ENCODE measurements around the gene CAST.
"Not testable (repeated sequence)": the region's sequence is repeated elsewhere in the genome, so short reads cannot be mapped to it uniquely, and the experiment has no call there.

CAST gene

DNA sequence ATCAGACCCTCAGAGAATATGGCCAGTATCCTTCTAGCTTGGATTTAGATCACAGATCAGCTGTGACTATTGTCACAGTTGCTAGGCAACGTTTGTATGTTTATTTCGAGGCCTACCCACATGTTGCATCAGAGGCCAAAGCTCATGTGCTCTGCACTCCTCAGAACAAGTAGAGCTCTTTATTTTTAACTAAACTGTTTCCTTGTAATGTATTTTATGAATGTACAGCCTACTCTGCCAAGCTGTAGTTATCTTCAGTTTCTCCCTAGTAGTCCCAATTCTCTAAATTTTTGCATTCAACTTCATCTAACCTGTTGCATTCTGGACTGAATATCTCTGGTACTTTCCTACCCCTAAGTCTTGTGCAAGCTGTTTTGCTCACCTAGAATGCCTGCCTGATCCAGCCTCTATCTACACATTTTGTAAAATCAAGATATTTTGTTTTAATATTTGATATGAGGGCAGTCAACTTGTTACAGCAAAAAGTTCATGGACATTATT is 52.8 kb downstream of the CAST start:
- DNase-seq: peak; percentile 71

DNA sequence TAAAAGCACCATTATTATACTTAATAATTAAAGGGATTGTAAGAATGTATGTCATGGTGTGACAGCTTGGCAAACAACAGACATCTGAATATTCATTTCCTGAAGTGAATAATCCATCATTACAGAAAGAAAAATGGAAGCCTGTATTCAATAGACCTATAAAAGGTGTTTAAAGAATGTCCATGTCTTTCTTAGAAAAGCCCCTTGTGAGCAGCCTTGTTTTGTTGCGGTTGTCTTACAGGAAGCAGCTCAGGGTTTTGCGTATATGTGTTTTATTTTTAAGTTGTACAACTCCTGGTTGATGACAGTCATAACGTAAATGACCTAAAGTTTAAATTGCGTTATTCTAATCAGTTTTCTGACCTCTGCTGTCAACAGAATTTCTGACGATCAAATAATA is 53.8 kb downstream of the CAST start:
- DNase-seq: no peak

DNA sequence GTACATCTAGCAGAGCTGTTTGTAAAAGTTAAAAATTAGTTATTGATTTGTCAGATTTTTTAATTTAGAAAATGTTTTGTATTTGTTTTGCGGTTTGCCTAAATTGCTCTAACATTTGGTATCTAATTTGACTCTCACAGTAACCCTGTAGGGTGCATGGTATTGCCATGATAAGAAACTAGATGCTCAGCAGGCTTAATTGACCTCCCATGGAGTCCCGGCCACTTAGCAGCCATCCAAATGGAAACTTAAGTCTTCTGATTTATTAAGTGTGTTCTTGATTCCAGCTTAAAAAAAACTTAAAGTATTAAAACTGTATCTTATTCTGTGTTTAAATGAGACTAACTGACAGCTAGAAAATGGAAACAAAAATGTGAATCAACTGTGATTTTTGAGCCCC is 54.5 kb downstream of the CAST start:
- DNase-seq: no peak

DNA sequence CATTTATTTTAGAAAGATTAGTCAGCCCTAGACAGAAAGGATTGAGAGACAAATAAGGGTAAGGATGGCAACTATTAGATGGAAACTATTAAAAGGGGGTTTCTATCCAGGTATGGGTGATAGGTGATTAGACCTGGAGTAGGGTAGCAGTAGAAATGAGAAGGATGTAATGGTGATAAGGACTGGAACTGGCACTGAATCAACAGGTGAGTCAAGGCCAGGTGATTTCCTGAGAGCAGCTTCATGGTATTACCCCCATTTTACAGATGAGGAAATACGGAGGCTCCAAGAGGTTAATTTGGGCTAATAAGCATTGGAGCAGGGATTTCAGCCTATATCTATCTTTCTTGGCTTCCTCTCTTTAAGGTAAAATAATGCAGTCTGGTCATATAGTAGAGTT is 55.7 kb downstream of the CAST start:
- DNase-seq: no peak

DNA sequence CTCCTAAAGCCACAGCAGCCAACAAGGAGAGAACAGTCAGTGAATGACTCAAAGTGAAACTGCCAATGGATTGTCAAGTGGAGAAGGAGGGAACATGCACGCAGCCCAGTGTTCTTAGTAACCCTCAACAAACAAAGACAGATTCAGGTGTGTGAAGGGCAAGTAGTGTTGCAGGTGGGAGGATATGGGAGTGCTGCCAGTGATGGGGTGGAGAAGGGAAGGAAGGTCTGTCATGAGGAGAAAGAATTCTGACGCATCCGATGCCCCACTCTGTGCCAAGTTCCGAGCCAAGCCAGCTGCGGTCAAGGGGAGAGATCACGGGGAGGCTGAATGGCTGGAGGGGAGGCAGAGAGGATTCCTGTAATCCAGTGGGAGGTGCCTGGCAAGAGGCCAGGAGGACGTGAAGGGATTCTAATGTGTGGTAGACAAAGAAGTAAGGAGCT is 56.5 kb downstream of the CAST start:
- DNase-seq: peak; percentile 81

DNA sequence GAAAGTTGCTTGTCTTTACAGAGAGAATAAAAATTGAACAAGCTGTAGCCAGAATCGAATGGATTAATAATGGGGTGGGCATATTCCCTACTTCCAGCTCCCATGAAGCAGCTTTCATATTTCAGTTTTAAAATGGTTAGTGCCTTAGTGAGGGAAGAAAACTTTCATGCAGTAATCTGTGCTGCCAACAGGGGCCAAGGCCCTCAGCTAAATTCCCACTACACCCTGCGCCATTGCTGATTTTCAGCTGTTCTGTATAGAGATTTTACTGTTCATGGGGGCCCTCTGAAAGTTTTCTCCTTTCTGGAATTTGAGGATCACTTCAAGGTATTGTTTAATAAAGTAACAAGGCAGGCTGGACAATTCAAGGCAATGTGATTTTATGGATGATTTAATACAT is 58.2 kb downstream of the CAST start:
- peak; percentile 43 for DNase-seq

DNA sequence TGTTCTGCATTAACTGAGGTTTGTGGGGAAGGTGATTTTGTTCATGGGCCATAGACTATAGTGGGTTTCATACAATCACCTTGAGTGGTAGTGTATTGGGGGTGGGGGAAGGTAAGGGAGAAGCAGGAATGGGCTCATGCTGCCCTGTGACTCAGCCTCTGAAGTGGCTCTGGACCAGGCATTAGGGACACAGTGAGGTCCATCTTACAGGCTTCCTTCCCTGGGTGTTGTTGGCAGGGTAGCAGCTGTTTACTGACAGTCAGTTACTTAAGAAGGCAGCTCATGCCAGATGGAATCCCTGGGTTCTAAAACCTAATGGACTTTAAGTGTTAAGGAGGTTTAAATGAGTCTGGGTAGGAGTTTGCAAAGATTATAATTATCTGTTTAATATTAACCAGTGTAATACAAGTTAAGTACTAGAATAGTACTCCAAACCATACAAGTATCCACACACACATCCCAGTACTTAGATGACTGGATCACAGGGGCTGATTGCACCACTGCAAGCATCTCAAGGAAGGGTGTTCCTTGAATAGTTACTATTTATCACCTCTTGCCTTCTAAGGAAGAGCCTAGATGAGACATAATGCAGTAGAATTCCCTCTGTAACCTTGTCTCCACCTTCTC is 59.3 kb downstream of the CAST start:
- DNase-seq: peak; percentile 97

DNA sequence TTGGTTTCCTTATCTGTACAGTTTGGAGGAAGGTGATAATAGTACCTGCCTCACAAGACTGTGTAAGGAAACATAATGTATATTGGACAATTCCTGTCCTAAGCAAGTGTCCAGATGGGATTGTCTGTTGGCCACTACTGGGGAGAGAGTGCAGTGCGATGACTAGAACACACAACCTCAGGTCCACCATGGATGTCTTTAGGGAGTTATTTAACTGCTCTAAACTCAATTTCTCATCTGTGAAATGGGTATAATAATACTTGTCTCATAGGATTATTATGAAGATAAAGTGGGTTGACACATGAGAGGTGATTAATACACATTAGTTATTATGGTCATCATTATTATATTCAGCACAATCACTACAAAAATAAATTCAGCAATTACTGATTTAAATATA is 63.1 kb downstream of the CAST start:
- no peak for DNase-seq

DNA sequence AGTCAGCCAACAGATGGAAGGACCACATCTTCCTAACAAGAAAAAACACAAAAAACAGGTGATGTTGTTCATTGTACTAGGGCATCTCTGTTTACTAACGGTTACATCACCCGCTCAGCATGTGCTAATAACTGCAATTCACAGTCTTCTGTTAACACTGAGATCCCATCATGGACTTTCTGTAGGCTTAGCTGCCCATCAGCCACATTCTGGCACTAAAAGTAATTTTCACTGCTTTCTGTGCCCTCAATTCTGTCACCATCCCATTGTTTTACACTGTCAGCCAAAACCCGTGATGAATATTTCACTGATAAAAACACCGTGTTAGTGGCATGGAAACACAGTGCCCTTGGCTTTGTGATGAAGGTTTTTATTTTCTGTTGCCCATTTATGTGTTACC is 64.6 kb downstream of the CAST start:
- no peak for DNase-seq

DNA sequence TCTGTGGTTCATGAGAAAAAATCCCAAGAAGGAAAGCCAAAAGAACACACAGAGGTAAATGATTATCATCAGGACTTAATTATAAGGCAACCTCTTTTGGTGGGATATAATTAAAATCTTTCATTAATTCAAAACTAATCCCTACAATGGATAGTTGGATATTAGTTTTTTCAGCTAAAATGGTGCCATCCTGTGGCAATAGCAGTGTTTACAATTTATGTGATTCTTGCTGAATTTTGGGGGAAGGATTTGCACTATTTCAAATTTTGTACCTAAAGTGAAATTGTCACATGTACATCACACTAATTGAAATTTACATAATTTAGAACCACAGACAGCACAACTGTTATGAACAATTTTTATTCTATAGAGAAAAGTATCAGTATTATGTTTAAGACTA is 67.0 kb downstream of the CAST start:
- no peak for DNase-seq

DNA sequence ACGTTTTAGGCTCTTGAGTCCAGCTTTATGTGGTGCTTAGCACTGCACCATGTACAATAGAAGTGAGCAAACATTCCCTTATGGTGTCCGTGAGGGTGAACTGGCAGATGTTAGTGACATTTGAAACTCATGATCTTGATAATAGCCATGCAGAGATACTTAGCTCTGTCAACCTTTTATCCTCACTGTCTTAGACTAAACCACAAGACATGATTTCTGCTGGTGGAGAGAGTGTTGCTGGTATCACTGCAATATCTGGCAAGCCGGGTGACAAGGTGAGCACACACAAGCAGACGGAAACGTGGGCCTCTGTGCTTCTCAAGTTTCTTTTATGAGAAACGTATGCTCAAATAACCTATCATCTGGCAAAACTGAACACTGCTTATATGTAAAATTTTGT is 68.4 kb downstream of the CAST start:
- DNase-seq: peak; percentile 78

DNA sequence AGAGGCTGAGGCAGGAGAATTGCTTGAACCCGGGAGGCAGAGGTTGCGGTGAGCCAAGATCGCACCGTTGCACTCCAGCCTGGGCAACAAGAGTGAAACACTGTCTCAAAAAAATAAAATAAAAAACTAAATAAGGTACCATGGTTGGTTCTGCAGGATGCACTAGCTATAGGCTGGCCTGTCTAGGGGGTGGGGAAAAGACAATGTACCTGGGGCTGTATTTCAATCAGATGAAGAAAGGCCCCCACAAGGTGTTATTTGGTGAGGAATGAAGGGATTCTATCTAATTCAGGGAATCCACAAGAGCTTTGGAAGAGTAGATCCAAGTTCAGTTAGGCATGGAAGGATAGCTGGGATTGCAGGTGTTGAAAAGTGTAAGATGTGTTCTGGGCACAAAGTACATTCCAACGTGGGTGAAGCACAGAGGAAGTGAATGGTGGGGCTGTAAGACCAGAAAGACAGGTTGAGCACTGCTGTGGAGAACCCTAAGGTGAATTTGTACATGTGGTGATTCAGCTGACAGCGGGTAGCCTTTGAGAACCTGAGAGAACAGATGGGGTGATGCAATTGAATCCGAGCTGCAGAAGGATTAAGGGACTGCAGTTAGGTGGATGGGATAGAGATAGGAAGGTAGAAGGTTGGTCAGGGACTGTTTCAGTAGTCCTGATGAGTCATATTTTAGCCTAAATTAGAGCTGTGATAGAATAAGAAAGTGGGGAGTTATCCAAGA is 71.8 kb downstream of the CAST start:
- DNase-seq: peak; percentile 90

DNA sequence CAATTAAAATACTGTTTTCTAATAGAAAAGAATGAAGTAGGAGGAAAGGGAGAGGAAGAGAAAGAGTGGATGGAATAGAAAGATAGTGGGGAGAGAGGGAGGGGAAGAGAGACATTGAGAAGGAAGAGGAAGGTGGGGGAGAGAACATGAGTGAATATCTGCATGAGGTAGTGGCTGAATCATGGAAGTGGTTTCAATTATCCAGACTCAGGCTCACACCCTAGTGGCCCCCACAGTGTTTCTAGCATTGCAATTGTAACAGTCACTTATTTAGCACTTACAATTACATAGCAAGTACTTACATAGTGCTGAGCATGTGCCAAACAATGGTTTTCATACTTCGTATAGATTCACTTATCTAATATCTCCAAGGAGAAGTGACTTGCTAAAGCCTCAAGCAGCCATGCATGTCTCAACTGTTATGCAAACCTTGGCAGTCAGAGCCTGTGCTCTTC is 72.7 kb downstream of the CAST start:
- DNase-seq: no peak

DNA sequence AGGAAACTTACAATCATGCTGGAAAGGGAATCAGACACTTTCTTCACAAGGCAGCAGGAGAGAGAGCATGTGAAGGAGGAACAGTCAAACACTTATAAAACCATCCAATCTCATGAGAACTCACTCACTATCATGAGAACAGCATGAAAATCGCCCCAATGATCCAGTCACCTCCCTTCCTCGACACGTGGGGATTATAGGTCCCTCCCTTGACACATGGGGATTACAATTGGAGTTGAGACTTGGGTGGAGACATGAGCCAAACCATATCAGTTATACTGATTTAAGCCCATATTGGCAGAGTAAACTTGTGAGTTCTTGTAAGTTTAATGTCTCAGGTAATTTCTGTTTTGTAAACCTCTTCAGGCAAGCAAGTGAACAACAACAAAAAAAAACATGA is 74.8 kb downstream of the CAST start:
- peak; percentile 39 for DNase-seq

DNA sequence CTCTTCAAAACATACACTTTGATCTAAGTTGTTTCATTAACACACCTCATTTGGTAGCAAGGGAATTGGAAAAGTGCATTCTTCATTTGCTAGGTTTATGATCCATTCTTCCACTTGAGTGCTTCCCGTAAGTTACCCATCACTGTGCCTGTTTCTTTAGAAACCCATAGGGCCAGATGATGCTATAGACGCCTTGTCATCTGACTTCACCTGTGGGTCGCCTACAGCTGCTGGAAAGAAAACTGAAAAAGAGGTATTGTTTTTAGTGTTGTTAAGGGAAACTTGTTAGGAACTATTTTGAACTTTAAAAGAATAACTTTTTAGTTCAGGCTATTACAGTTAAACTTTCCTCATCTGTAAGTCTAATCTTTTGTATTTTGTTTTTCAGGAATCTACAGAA is 78.9 kb downstream of the CAST start:
- DNase-seq: no peak

DNA sequence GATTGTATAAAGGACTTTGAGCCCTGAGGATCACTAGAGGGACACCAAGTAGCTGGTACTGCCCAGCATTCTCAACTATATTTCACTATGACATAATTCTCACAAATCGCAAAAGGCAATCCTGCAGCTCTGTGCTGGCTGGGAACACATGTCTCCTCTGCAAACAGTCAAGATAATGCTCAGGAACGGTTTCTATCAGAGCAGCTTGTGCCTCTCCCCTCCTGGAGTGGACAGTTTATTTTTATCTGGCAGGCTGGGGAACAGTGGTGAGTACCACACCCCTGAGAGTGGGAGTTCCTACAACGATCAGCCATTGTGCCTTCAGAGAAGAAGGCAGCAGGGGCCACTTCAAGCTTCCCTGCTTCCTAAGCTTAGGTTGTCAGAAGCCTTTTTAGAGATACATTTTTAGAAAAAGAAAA is 79.7 kb downstream of the CAST start:
- no peak for DNase-seq

DNA sequence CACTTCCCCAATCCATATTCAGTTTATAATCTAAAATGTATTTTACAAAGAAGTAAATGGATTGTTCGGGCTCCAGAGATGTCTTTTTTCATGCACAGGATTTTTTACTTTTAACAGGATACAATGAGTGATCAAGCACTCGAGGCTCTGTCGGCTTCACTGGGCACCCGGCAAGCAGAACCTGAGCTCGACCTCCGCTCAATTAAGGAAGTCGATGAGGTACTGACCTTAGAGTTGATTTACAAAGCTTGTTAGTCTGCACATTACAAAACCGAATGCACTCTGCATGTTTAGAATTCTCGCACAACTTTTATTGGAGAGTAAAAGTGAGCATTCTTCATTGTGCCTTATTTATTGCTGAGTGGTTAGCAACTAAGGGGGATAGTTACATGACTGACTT is 80.4 kb downstream of the CAST start:
- DNase-seq: no peak

DNA sequence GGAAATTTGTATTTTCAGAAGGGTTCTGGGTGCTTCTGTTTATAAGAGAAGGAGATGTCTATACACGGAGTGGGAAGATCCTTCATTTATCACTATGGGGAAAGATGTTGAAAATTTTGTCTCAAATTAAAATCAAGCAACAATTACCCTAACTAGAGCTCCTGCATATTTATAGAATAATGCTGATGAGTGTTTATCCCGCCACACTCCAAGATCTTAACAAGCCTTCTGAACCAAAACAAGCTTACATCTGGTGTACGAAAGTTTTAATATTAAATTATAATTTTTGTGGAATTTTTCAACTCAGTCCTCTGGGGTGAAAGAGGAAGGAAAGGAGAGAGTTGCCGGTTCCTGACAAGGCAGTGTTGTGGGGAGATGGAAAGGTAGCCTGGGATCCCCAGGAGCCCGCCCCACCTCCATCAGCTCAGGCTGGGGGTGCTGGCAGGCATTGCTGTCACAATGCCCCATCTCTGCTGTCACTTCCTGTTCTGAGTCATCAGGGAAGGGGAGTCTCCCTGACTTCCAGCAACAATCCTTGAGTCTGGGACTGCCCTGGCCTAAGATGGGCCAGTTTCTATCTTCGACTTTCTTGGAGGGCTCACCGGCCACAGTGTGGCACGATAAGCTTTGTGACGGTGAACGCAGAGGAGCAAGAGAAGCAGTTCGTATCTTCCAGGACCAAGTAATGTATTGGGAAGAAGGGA is 81.0 kb downstream of the CAST start:
- no peak for DNase-seq

DNA sequence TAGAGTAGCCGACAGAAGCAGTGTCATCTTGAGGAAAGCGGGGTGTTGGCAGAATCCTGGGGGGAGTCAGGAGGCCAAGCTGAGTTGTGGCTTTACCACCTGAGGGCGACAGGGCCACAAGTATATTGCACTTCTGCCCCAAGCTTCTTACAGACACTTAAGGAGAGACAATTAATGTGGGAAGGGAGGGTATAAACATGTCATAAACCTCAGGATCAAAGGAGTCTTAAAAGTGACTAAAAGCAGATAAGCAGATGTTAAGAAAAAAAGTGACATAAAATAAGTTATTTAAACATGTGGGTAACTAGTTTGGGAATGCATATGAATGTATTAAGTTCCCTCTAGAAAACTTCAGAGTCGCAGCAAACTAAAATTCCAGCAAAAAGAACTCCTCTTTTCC is 81.6 kb downstream of the CAST start:
- no peak for DNase-seq

DNA sequence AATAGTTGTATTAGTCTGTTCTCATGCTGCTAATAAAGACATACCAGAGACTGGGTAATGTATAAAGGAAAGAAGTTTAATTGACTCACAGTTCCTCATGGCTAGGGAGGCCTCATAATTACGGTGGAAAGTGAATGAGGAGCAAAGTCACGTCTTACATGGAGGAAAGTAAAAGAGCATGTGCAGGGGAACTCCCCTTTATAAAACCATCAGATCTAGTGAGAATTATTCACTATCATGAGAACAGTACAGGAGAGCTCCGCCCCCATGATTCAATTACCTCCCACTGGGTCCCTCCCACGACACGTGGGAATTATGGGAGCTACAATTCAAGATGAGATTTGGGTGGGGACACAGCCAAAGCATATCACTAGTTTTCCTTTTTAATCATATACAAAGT is 82.0 kb downstream of the CAST start:
- DNase-seq: not testable (repeated sequence)

DNA sequence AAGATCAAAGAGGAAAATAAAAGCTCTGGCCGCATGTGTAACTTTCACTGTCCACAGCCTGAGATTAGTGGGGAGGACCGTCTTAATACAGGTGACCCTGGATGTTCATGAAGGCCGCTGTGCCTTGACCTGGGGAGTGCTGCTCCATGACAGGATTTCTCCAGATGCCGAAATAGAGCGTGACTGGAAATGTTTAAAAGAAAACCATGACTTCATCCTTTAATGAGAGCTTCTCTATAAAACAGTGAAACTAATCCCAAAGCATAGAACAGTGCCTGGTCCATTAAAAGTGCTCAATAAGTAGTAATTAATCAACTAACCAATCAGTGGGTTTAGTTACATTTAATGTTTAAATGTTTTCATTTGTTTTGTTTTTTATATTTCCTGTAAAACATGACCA is 82.8 kb downstream of the CAST start:
- no peak for DNase-seq

DNA sequence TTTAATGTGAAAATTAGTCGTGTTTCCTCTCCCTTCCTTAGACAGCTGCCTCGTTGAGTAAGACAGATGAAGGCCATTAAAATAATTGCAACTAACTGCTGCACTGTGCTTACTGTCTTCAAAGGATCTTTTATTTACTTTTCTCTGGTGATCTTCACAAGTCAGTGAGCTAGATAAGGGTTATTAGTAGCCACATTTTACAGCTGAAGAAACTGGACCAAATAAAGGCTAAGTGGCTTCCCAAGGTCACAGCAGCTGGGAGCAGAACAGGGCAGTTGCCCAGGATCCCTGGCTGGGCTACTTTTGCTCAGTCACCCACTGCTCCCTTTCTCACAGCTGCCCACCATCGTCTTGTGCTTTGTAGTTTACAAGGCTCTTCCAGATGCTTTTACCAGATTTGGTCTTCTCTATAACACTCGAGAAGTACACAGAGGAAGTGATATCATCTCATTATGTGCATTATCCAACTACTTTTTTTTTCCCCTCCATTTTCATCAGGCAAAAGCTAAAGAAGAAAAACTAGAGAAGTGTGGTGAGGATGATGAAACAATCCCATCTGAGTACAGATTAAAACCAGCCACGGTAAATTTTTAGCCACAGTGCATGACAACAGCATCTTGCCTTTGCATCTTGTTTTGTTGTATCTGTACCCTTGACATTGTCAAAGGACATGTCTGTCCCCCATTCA is 83.8 kb downstream of the CAST start:
- peak; percentile 51 for DNase-seq

DNA sequence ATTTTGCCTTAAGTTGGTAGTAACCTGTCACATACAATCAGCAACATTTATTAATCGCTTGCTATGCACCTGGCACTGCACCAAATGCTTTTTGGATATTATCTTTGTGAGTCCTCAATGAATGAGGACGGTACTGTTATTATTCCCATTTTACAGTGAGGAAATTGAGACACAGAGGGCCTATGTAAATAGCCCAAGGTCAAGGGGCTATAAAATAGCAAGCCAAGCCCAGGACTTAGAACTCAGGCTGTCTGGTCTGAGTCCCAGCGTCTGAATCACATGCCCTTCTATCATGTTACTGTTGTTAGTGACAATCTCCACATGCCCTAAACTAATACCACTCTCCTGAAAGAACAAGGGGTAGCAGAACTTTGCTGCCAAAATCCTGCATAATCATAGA is 85.5 kb downstream of the CAST start:
- no peak for DNase-seq

All from NCI-H82 (cell line).